NCI-H524 (cell line): ENCODE results near the gene IP6K3.

Source experiments
- DNase-seq, 2 experiments: peaks; one replicate each; lab custom pipeline; 2025; lab: John Stamatoyannopoulos, UW

IP6K3 gene, protein sequence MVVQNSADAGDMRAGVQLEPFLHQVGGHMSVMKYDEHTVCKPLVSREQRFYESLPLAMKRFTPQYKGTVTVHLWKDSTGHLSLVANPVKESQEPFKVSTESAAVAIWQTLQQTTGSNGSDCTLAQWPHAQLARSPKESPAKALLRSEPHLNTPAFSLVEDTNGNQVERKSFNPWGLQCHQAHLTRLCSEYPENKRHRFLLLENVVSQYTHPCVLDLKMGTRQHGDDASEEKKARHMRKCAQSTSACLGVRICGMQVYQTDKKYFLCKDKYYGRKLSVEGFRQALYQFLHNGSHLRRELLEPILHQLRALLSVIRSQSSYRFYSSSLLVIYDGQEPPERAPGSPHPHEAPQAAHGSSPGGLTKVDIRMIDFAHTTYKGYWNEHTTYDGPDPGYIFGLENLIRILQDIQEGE

GRCh38 chr6:33746651-33747100, at the start of gene IP6K3:
TSS of gene IP6K3 (minus strand) at chr6:33746905. CDS start at chr6:33735476, 11,429 bp downstream.
- DNase-seq = peak in 1 of 2 experiments; percentile 28

DNA sequence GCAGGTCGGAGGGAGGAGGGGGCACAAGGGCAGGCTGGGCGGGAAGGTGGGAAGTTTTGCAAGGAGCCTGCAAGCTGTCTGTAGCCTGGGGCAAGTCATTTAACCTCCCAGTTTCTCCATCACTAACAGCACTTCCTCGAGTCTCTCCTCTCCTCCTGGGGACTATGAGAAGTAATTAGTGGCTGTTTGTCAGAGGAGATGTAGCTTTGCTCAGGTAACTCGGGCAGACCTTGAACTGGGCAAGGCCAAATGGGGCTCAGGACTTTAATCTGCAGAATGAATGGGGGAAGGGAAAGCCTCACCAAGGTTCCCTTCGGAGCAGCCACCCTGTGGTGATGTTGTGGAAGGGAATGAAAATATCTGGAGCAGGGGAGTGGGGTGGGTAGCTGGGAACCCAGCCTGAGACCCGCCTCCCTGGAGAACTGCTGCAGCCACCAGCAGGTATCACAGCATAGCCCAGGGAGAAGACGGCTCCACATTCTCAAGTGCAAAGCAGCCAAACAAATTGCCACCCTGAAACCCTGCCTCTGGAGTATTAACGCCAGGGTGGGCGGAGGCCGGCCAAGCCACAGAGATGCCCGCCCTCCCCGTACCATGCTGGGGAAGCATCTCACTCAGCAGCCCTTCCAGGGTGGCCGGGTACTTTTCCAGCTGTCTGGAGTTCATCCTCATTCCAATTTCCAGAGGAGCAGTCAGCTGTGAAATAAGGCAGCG, 48.4 kb upstream of the IP6K3 start:
- DNase-seq = peak; percentile 13 to 48

DNA sequence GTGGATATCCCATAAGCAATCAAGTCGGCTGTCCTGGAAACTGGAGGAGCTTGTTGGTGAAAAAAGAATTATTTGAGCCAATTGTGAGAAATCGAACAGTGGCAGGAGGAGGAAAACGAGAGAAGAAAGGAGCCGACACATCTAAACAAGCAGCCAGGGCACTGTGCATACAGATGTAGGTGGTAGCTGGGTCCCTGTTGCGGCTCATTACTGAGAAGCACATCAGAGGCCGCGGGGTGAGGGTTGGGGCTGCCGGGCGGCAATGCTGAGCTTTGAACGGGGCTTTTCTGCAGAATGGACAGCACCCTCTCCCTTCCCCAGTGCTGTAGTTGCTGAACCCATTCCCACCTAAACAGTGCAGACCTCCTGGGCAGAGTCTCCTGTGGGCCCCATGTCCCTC, 46.3 kb upstream of the IP6K3 start:
- DNase-seq = no peak

- no peak for DNase-seq
Observed at GRCh38 chr6:33791620-33792019, 44.9 kb upstream of the IP6K3 start.

DNA sequence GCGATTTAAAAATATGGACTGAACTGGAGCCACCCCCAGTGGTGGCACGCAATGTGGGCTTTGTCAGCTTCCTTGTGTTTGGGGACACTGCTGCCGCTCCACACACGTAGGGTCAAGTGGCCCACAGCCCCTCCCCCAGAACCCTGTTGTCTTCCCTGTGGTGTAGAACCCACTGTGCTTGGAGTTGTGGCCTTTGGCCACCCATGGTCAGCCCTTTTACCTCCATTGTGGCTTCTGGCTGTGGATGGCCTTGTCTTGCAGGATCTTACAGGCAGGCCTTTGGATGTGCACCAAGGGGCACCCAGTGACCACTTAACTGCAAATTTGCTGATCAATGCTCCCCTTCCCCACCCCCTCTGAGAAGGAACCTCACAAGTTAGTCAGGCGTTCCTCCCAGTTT, 44.2 kb upstream of the IP6K3 start:
- DNase-seq = no peak

GRCh38 chr6:33790379-33790778, 43.7 kb upstream of the IP6K3 start:
- no peak for DNase-seq

GRCh38 chr6:33789550-33789895, 42.8 kb upstream of the IP6K3 start:
- DNase-seq = no peak

DNA sequence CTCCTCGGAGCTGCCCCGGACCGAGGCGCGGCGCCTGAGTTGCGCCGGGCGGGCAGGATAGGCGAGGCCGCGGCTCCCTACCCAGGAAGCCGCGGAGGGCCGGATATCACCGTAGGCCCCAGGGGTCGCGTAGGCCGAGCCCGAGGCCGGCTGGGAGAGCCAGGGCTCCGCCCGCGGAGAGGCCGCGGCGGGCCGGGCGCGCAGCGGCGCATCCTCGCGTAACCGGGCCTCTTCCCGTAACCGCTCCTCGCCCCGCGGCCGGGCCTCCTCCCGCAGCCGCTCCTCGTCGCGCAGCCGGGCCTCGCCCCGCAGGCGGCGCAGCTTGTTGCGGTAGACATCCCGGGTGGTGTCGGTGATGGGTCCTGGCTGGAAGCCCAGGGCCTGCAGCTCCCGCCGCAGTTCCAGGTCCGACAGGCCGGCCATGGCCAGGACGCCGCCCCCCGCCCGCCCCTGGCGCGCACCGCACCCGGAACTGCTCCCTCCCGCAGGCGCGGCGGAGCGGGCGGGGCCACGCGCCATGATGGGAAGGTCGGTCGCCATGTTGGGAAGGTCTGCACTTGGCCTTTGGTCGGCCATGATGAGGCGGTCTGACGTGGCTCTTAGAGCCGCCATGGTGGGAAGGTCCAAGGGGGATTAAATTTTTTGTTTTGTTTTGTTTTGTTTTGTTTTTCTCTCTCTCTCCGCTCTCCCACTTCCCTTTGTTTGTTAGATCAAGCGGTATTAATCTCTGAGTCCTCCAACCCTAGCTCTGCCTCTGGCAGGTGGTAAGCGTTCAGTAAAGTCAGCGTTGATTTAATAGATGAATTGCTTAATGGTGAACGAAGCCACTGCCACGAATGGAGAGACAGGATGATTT, 42.2 kb upstream of the IP6K3 start, which contains the start of gene LEMD2:
LEMD2 (minus strand) TSS at position 437 of the 856 bp plus-strand sequence; CDS start at position 423, 14 bp downstream.
- DNase-seq = peak; percentile 87 to 90

GRCh38 chr6:33787954-33788693, 41.4 kb upstream of the IP6K3 start:
- peak in 1 of 2 experiments; percentile 32 for DNase-seq

DNA sequence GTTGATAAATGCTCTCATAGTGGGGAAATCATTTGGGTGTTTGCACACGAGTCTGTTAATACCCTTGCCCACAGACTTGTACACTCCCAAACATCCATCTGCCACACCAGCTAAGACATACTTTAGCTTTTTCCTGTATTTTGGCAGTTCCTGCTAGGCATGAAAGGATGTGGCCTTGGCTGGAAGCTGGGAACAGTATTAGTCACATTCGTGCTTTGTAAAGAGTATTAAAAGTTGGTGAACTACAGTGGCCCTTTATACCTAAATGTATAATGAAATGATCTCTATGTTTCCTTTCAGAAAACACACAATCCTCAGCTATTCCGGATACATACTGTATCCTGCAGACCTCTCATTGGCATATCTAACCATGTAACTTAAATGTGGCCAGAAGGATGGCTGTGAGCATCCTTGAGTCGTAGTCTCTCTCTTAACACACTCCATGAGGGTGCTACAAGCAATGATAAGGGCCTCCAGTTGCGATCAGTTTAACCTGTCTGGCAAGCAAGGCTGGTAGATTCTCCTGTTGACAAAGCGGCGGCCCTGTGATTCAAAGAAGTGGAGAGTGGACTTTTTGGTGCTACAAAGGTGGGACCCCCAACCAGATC, 40.7 kb upstream of the IP6K3 start:
- DNase-seq = no peak

GRCh38 chr6:33786736-33787135, 40.0 kb upstream of the IP6K3 start:
- DNase-seq = peak in 1 of 2 experiments; percentile 11

DNA sequence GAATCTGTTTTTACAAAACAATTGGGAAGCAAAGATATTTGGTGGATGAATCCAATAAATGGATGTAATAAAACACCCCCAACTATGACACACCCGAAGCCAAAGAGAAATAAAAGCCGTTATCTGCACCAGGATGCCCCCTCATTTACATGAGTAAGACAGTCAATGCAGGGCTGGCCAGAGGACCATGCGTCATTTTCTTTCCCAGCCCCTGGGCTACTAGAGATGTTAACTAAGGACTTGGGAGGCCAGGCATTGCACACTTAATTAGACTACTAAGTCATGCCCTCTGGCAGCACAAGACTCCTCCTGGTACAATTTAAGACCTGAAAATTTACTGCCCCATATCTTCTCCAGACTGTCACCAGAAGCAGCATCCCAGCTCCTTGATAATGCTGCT, 39.1 kb upstream of the IP6K3 start:
- no peak for DNase-seq

DNA sequence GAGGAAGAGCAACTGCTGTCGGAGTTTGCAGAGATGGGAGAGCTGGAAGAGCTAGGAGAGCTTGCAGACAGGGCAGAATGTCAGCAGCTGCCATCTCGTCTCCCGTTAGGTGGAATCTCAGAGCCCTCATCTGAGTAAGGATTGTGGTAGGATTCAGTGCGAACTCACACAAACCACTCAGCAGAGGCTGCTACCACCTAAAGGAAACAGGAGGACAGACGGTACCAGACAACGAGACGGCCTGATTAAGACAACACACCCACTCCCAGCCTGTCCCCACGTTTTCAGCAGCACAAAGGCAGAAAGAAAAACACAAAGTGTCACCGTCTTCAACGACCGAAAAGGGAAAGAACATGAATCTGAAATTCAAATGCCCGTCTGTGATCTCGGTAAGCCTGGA, 38.1 kb upstream of the IP6K3 start:
- DNase-seq = peak in 1 of 2 experiments; percentile 12

GRCh38 chr6:33783781-33784520, 37.2 kb upstream of the IP6K3 start:
- DNase-seq = no peak

DNA sequence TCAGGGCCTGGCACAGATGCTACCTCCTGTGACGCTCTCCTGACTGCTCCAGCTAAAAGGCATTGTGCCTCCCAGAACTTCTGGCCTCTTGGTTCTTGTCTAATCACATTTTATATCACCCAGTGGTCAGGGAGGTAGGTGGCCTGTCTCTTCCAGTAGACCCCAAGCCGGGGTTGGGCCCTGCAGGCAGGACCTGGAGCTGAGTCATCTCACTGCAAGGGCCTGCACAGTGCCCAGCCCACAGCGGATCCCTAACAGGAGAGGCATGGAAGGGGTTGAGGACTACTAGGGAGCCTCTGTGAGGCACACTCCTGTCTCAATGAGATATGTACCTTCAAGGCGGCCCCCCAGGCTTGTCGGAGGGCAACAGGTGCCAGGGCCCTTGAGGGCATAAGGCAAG, 35.9 kb upstream of the IP6K3 start:
- no peak for DNase-seq

GRCh38 chr6:33781131-33781975, 34.6 kb upstream of the IP6K3 start:
- DNase-seq = no peak

DNA sequence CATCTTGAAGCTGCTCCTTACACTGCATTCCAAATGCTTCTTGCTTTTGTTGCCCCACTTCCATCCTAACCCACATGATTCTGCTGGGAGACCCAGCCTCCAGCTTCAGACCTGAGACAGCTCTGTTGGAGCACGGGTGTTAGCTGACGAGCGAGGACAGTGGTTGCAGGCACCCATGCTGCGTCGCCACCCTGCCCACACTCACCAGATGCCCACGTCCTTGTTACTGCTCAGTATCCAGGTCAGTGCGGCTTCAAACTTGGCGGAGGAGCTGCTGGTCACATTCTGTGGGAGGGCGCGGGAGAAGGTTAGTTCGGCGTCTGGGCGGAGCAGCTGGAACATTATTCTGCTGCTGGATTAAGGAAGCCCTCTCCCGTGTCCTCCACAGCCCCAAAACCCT, 33.2 kb upstream of the IP6K3 start:
- DNase-seq = no peak

DNA sequence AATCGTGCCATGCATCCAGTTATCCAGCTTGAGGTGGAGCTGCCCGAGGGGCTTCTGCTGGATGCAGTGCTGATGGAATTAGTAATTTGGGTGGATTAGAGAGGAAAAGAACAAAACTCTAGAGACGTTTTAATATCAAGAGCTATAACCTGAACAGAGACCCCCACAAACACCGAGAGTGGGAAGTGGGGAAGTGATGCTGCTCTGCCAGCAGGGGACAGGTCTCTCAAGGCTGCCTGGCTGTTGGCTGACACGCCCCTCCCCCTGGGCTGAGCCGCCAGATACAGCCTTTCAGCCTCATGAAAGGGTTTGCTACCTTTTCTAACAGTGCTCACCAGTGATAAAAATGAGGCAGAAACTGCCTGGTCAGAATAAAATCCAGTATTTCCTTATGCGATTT, 32.6 kb upstream of the IP6K3 start:
- DNase-seq = peak in 1 of 2 experiments; percentile 56

DNA sequence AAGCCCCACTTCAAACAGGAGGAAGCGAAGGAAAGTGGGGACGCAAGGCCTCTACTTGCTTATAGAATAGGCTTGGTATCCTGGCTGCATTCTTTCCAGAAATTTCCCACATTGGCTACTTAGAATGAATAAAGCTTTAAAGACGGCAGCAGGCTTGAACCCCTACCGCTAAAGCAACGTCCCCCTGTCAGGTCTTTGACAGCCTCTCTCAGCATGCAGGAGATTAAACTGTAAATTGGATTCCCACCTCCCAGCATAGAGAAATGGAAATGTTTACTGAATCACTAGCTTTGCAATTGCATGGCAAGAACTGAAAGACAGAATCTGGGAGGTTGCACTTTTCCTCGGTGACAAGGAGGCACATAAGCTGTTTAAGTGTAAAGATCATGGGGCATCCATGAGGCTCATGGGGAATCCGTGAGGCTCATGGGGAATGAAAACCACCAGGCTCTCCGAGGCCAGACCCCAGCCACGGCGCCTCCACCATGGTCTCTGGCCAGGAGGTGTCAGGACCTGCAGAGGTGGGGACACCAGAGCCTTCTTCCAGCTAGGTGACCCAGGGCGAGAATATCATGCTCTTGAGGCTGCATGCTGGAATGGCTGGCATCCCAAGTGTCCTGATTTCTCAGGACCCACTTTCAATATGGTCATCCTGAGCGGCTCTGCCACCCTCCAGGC, 31.9 kb upstream of the IP6K3 start:
- no peak for DNase-seq
